Measurements from ENCODE around the gene WIPI1. TPM values are rescaled to one million over a fixed set of nuclear protein-coding genes. Genes with fewer than 3 reads are reported as not detected.
"Not testable (repeated sequence)": the region's sequence is repeated elsewhere in the genome, so short reads cannot be mapped to it uniquely, and the experiment has no call there.

Gene WIPI1
- total and polyA plus RNA-seq, 7 donors: 80.3 to 197 (median 136) TPM

- H3K9me3 ChIP-seq: peaks cover 24% of the 10 kb centered on the region
- H3K27ac ChIP-seq: no peak overlapping the region
- intact Hi-C loops (cut with DNase I): no loop called here
- TF ChIP-seq CTCF (IDR thresholded peaks at IDR 0.05): no peak
- no peaks in the 10 kb centered on the region for H3K4me1 ChIP-seq
- 95 to 100% (median 96%) methylated on average over 3 of the region's 3 CpGs for WGBS, 3 donors
- H3K36me3 ChIP-seq (ENCODE audit: insufficient read depth in 1 of 2, low read depth in 1 of 2): peaks cover 7 to 40% of the 10 kb centered on the region in 2 donors
- no peaks in the 10 kb centered on the region for H3K27me3 ChIP-seq (ENCODE audit: insufficient read depth in 3 of 3, low read length in 2 of 3)
- no peak for DNase-seq
- no peak overlapping the region for H3K4me3 ChIP-seq
- no peak for ATAC-seq
These were observed 40.0 kb downstream of the WIPI1 start for GRCh38 chr17:68417317-68417716.

- ATAC-seq; intact Hi-C loops (cut with DNase I); H3K4me1 ChIP-seq; H3K4me3 ChIP-seq; DNase-seq; H3K27ac ChIP-seq; H3K27me3 ChIP-seq (ENCODE audit: insufficient read depth in 3 of 3, low read length in 2 of 3): not testable (repeated sequence)
- Histone ChIP-seq H3K9me3 (peaks cover 24% of the 10 kb centered on the region), H3K36me3 (ENCODE audit: insufficient read depth in 1 of 2, low read depth in 1 of 2) (peaks cover 0 to 15% of the 10 kb centered on the region in 2 donors)
These were observed 42.4 kb downstream of the WIPI1 start for GRCh38 chr17:68414901-68415300.

- H3K9me3 ChIP-seq: peaks cover 24% of the 10 kb centered on the region
- 4 to 23% (median 11%) methylated on average over 20 to 34 of the region's 34 CpGs for WGBS, 3 donors
- H3K27me3 ChIP-seq (ENCODE audit: insufficient read depth in 3 of 3, low read length in 2 of 3); H3K4me1 ChIP-seq; intact Hi-C loops (cut with DNase I); ATAC-seq; H3K27ac ChIP-seq; H3K36me3 ChIP-seq (ENCODE audit: insufficient read depth in 1 of 2, low read depth in 1 of 2); DNase-seq: not testable (repeated sequence)
- H3K4me3 ChIP-seq: peak overlapping the region; percentile 51
These were observed 43.4 kb downstream of the WIPI1 start for GRCh38 chr17:68413597-68414560.

GRCh38 chr17:68407656-68408055 lies 49.6 kb downstream of the WIPI1 start:
- 79 to 96% (median 88%) methylated on average over 1 of the region's 1 CpG for WGBS, 3 donors
- H3K4me3 ChIP-seq; DNase-seq; H3K4me1 ChIP-seq; ATAC-seq; H3K36me3 ChIP-seq (ENCODE audit: insufficient read depth in 1 of 2, low read depth in 1 of 2); H3K27ac ChIP-seq; H3K27me3 ChIP-seq (ENCODE audit: insufficient read depth in 3 of 3, low read length in 2 of 3); intact Hi-C loops (cut with DNase I): not testable (repeated sequence)
- H3K9me3 ChIP-seq: peaks cover 15% of the 10 kb centered on the region

GRCh38 chr17:68403837-68404236 lies 53.5 kb downstream of the WIPI1 start:
- H3K36me3 ChIP-seq (ENCODE audit: insufficient read depth in 1 of 2, low read depth in 1 of 2); DNase-seq; H3K27me3 ChIP-seq (ENCODE audit: insufficient read depth in 3 of 3, low read length in 2 of 3); intact Hi-C loops (cut with DNase I); H3K27ac ChIP-seq; ATAC-seq; H3K4me3 ChIP-seq: not testable (repeated sequence)
- H3K9me3 ChIP-seq: peaks cover 15% of the 10 kb centered on the region
- H3K4me1 ChIP-seq: peaks cover 17% of the 10 kb centered on the region
- WGBS, 3 donors: 79 to 93% (median 93%) methylated on average over 3 to 4 of the region's 5 CpGs

- ATAC-seq: peak in 3 of 4 donors; percentile 40 to 57 (median 52)
- H3K4me3 ChIP-seq: no peak overlapping the region
- H3K27me3 ChIP-seq (ENCODE audit: insufficient read depth in 3 of 3, low read length in 2 of 3): no peaks in the 10 kb centered on the region
- H3K4me1 ChIP-seq: peaks cover 17% of the 10 kb centered on the region
- no peak for TF ChIP-seq CTCF (IDR thresholded peaks at IDR 0.05)
- H3K27ac ChIP-seq: no peak overlapping the region
- WGBS, 3 donors: 52 to 80% (median 70%) methylated on average over 1 of the region's 1 CpG
- no peak for DNase-seq
- peaks cover 15% of the 10 kb centered on the region for H3K9me3 ChIP-seq
- intact Hi-C loops (cut with DNase I): no loop called here
- H3K36me3 ChIP-seq (ENCODE audit: insufficient read depth in 1 of 2, low read depth in 1 of 2): no peaks in the 10 kb centered on the region
These were observed 54.2 kb downstream of the WIPI1 start for GRCh38 chr17:68403122-68403521.

Data from psoas muscle (tissue), 8 donors.